Liver (tissue), 3 donors: ENCODE results near the gene USP24.

Source experiments
- JUND ChIP-seq, 2 donors: IDR thresholded peaks; 2 replicates each; pipeline ENCODE4 v1.6.1; 2016; ENCODE audit warnings: antibody characterized with exemption in 2 of 2
- RAD21 ChIP-seq, 2 donors: IDR thresholded peaks; 2 replicates each; pipeline ENCODE4 v1.6.1; 2016; ENCODE audit warnings: antibody characterized with exemption in 2 of 2, mild to moderate bottlenecking in 2 of 2
- SP1 ChIP-seq: IDR thresholded peaks from 2 replicates; pipeline ENCODE4 v1.6.1; 2018; ENCODE audit warnings: antibody characterized with exemption, mild to moderate bottlenecking
- TAF1 ChIP-seq: conservative IDR thresholded peaks from 2 replicates; pipeline ENCODE4 v1.6.1; 2016; ENCODE audit warnings: antibody characterized with exemption, mild to moderate bottlenecking
- YY1 ChIP-seq: IDR thresholded peaks from 2 replicates; pipeline ENCODE4 v1.6.1; 2016; ENCODE audit warnings: antibody characterized with exemption, mild to moderate bottlenecking
- TF ChIP-seq, protein P1 (sequence below): fragments of 150-350 bp; IDR thresholded peaks from 2 replicates; pipeline ENCODE4 v1.5.1; 2017; ENCODE audit warnings: improper control_type of control experiment, low read depth, low read length; ENCODE audit not compliant: missing input control
- TF ChIP-seq, protein P2 (sequence below): IDR thresholded peaks from 2 replicates; pipeline ENCODE4 v1.6.1; 2016; ENCODE audit warnings: antibody characterized with exemption
- TF ChIP-seq, protein P3 (sequence below): IDR thresholded peaks from 2 replicates; pipeline ENCODE4 v1.6.1; 2016; ENCODE audit warnings: antibody characterized with exemption, mild to moderate bottlenecking
- TF ChIP-seq, protein P4 (sequence below): IDR thresholded peaks from 2 replicates; pipeline ENCODE4 v1.6.1; 2016; ENCODE audit warnings: antibody characterized with exemption
- donor health status: healthy.
- donor health status: healthy.

DNA sequence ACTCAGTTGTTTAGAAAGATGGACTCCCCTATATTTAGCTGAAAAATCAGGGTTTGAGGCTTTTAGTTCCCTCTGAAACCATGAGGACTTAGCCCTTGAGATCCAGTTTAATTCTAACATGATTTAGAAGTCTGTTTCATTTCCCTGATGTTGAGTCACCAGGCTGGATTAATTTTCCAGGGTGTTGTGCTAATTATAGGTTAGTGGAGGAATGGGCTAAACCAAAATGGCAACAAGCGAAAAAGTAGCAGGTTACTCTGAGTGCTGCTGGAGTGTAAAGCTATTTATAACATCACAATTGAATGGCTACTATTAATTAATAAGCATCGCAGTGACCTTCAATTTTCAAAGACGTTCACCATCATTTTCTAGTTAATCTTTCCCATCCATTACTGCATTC is 15.5 kb upstream of the USP24 start:
- TF ChIP-seq, protein P1, sequence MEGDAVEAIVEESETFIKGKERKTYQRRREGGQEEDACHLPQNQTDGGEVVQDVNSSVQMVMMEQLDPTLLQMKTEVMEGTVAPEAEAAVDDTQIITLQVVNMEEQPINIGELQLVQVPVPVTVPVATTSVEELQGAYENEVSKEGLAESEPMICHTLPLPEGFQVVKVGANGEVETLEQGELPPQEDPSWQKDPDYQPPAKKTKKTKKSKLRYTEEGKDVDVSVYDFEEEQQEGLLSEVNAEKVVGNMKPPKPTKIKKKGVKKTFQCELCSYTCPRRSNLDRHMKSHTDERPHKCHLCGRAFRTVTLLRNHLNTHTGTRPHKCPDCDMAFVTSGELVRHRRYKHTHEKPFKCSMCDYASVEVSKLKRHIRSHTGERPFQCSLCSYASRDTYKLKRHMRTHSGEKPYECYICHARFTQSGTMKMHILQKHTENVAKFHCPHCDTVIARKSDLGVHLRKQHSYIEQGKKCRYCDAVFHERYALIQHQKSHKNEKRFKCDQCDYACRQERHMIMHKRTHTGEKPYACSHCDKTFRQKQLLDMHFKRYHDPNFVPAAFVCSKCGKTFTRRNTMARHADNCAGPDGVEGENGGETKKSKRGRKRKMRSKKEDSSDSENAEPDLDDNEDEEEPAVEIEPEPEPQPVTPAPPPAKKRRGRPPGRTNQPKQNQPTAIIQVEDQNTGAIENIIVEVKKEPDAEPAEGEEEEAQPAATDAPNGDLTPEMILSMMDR, result no peak
- TF ChIP-seq YY1, result no peak
- TF ChIP-seq TAF1, result no peak
- no peak for TF ChIP-seq SP1
- TF ChIP-seq, protein P2, sequence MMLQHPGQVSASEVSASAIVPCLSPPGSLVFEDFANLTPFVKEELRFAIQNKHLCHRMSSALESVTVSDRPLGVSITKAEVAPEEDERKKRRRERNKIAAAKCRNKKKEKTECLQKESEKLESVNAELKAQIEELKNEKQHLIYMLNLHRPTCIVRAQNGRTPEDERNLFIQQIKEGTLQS, result no peak
- no peak for TF ChIP-seq JUND (IDR thresholded peaks at IDR 0.05)
- TF ChIP-seq, protein P3, sequence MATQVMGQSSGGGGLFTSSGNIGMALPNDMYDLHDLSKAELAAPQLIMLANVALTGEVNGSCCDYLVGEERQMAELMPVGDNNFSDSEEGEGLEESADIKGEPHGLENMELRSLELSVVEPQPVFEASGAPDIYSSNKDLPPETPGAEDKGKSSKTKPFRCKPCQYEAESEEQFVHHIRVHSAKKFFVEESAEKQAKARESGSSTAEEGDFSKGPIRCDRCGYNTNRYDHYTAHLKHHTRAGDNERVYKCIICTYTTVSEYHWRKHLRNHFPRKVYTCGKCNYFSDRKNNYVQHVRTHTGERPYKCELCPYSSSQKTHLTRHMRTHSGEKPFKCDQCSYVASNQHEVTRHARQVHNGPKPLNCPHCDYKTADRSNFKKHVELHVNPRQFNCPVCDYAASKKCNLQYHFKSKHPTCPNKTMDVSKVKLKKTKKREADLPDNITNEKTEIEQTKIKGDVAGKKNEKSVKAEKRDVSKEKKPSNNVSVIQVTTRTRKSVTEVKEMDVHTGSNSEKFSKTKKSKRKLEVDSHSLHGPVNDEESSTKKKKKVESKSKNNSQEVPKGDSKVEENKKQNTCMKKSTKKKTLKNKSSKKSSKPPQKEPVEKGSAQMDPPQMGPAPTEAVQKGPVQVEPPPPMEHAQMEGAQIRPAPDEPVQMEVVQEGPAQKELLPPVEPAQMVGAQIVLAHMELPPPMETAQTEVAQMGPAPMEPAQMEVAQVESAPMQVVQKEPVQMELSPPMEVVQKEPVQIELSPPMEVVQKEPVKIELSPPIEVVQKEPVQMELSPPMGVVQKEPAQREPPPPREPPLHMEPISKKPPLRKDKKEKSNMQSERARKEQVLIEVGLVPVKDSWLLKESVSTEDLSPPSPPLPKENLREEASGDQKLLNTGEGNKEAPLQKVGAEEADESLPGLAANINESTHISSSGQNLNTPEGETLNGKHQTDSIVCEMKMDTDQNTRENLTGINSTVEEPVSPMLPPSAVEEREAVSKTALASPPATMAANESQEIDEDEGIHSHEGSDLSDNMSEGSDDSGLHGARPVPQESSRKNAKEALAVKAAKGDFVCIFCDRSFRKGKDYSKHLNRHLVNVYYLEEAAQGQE, result no peak
- TF ChIP-seq, protein P4, sequence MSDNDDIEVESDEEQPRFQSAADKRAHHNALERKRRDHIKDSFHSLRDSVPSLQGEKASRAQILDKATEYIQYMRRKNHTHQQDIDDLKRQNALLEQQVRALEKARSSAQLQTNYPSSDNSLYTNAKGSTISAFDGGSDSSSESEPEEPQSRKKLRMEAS, result no peak
- no peak for TF ChIP-seq RAD21 (IDR thresholded peaks at IDR 0.05)
